Posterior vena cava (tissue), 2 donors: ENCODE data around the gene GLIS1. TPM values are rescaled to one million over a fixed set of nuclear protein-coding genes. Genes with fewer than 3 reads are reported as not detected.
A peak's percentile ranks its signal among the peaks of the same experiment; 100 is the strongest.

Source experiments
- DNase-seq: peaks from one replicate; pipeline ENCODE4 v3.0.0-alpha.2; 2020; ENCODE audit warnings: low spot score
- intact Hi-C, 2 donors: fragments of 100-400 bp; cut with DNase I; formaldehyde crosslinking; loops; one replicate each; pipeline versions ENCODE4 v1.14.1 to v1.14.2; 2022 to 2023
- total RNA-seq, 2 donors: library from RNA; stranded (reverse); fragmentation: NEBNext Ultra II Directional; extraction: Animal tissue kit (Norgen Biotek cat#: 25700); gene quantifications; one replicate each; pipeline ENCODE4 v1.2.1, GENCODE V29; 2021
- donor health status: DM: yes; HTN: yes; CAD: no.
- donor health status: DM: yes; HTN: yes; CAD: no.

The GLIS1 gene
- total RNA-seq, 2 donors from 2014 or later = 0.74 to 1.7 TPM

GRCh38 chr1:53615101-53615500 is 123.9 kb downstream of the GLIS1 start:
- intact Hi-C loops = no loop called here

DNA sequence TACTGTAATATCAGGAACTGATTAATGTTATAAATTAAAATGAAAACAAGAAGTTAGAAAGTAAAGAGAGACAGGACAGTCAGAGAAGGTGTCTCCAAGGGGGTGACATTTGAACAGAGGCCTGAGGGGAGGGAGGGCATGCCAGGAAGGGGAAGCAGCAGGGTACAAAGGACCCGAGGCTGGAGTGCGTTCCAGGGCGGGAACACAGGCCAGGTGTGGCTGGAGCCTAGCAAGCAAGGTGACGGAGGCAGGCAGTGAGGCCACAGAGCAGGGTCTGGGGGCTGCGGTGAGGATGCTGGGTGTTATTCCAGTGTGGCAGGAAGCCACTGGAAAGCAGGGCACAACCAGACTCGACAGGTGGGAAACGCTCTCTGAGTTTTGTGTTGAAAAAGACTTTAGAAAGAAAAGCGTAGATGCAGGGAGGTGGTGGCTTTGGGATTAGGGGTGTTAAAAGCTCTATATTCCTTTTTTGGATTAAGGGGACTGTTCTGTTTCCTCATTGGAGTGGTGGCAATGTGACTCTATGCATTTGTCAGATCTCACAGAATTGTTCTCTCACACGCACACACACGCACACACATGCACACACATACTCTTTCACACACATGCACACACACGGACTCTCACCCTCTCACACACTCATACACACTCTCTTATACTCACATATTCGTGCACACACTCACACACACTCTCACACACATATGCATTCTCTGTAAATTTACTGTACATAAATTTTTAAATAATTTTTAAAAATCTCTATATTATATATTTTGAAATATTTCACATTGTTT is 124.5 kb downstream of the GLIS1 start:
- peak; percentile 70 for DNase-seq

More at GRCh38 chr1:53615101-53615500, 123.9 kb downstream of the GLIS1 start:
- peak; percentile 46 for DNase-seq

DNA sequence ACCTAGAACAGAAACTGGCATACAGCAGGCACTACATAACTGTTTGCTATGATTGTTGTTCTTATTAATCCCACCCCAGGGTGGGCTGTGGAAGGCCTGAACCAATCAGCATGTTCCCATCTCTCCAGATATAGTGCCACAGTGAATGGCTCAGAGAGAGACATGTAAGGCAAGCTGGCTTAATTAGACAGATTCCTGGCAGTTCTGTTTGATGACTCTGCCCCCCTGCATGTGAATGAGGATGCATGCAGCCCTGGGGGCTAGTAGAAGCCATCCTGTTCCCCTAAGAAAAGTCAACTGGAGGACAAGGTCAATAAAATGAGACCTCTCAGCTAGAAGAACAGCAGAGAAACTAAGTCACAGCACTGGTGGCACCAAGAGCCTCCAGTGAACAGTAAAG is 130.3 kb downstream of the GLIS1 start:
- intact Hi-C loops = no loop called here
- no peak for DNase-seq

More for the DNA sequence above, 124.5 kb downstream of the GLIS1 start:
- intact Hi-C loops = no loop called here

DNA sequence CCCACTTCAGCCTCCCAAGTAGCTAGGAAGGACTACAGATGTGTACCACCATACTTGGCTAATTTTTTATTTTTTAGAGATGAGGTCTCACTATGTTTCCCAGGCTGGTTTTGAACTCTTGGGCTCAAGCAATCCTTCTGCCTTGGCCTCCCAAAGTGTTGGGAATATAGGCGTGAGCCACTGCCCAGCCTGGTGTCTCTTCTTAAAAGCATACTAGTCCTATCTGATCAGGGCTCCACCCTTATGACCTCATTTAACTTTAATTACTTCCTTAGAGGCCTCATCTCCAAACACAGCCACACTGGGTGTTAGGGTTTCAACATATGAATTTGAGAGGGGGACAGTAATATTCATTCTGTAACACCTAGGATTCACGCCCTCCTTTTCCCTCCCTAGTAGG is 130.9 kb downstream of the GLIS1 start:
- DNase-seq = no peak

DNA sequence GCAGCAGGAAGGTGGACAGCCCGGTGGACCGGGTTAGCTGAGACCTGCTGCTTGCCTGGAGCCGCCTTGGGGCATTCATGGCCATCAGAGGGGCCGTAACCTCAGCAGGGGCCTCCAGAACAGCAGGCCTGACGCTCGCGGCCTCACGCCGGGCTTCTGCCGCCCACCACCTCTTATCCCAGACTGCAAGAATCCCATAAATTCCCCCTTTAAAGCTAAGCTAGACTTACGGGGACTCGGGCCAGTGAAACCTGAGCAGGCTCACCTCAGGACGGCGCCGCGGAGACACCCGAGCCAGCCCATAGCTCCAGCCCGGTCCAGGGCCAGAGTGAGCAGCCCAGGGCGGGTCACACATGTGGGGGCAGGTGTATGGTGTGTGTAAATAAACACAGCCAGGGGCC is 132.3 kb downstream of the GLIS1 start:
- DNase-seq = peak; percentile 72
- intact Hi-C loops = no loop called here

More for the DNA sequence above, 130.9 kb downstream of the GLIS1 start:
- intact Hi-C loops = no loop called here

- intact Hi-C loops = no loop called here
- peak; percentile 42 for DNase-seq
Observed at GRCh38 chr1:53606197-53606596, 132.8 kb downstream of the GLIS1 start.

- DNase-seq = peak; percentile 46
- intact Hi-C loops = no loop called here
Observed at GRCh38 chr1:53605181-53605580, 133.8 kb downstream of the GLIS1 start.

- DNase-seq = peak; percentile 40
- intact Hi-C loops = no loop called here
Observed at GRCh38 chr1:53604291-53604919, 134.6 kb downstream of the GLIS1 start.

GRCh38 chr1:53603431-53603830 is 135.5 kb downstream of the GLIS1 start:
- intact Hi-C loops = no loop called here
- DNase-seq = peak; percentile 46

- intact Hi-C loops = no loop called here
Observed at GRCh38 chr1:53601867-53602775, 136.8 kb downstream of the GLIS1 start.

GRCh38 chr1:53601031-53601745 is 137.8 kb downstream of the GLIS1 start:
- DNase-seq = peak; percentile 34

More at GRCh38 chr1:53601867-53602775, 136.8 kb downstream of the GLIS1 start:
- peak; percentile 72 for DNase-seq

DNA sequence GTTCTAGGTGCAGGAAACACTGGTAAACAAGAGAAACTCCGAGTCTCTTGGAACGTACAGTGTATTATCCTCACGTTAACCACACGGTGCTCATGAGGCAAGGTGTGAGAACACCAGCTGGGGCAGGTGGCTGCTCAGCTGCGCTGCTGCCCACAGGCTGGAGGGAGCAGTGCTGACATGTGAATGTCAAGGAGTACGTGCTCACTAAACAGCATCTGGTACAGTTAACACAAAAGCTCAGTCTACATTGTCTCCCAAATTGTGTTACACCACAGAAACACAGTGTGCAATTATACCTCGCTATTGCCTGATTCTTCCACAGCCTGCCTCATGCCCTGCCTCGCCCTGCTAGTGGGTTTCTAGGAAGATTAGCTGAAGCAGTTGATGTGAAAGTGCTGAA is 138.4 kb downstream of the GLIS1 start:
- peak; percentile 32 for DNase-seq
- intact Hi-C loops = no loop called here

More at GRCh38 chr1:53601031-53601745, 137.8 kb downstream of the GLIS1 start:
- intact Hi-C loops = no loop called here

- DNase-seq = peak; percentile 54
- intact Hi-C loops = no loop called here
Observed at GRCh38 chr1:53600001-53600400, 139.0 kb downstream of the GLIS1 start.

GRCh38 chr1:53599481-53599880 is 139.5 kb downstream of the GLIS1 start:
- intact Hi-C loops = loop anchor here in 1 of 2 donors (10.0 kb wide), 1 partner anchor 115 kb away; no protein-coding TSS in a partner anchor
- DNase-seq = peak; percentile 60

GRCh38 chr1:53598966-53599365 is 140.0 kb downstream of the GLIS1 start:
- intact Hi-C loops = loop anchor here in 1 of 2 donors (10.0 kb wide), 1 partner anchor 114 kb away; no protein-coding TSS in a partner anchor
- DNase-seq = peak; percentile 24

GRCh38 chr1:53595906-53596305 is 143.1 kb downstream of the GLIS1 start:
- intact Hi-C loops = loop anchor here in 1 of 2 donors (10.0 kb wide), 1 partner anchor 111 kb away; no protein-coding TSS in a partner anchor
- peak; percentile 63 for DNase-seq

DNA sequence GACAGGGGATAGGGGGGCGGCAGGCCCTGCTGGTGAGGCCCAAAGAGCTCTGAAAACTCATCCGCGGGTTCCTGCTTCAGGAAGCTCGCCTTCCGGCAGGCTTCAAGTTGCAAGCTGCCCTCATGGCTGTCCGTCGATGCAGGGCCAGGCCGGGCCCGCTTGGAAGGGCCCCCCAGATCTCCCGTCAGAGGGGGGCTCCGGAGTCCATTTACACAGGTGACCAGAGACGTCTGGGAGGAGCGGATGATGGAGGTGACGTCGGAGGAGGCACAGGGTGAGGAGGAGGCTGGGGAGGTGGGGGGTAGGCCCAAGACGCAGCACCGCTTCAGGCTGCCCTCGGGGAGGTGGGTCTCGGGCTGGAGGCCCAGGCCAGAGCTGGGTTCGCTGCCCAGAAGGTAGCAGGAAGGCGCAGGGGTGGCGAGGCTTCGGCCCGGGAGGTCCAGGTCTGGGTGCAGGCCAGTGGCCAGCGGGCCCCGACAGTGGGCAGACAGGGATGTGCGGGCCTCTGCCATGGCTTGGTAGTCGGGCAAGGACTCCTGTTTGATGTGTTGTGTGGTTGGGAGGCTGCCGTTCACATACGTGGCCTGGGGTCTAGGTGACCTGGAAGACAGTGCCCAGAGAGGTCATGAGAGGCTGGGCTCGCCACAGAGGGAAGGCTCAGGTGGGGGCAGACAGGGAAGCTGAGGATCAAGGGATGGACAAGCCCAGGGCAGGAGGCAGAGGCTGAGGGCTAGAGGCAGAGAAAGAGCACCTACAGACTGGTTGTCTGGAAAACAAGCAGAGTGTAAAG is 144.4 kb downstream of the GLIS1 start:
- peak; percentile 73 for DNase-seq
- intact Hi-C loops = loop anchor here in 1 of 2 donors (10.0 kb wide), 1 partner anchor 110 kb away; no protein-coding TSS in a partner anchor
